ENCODE measurements around the gene AFM.

Gene AFM

DNA sequence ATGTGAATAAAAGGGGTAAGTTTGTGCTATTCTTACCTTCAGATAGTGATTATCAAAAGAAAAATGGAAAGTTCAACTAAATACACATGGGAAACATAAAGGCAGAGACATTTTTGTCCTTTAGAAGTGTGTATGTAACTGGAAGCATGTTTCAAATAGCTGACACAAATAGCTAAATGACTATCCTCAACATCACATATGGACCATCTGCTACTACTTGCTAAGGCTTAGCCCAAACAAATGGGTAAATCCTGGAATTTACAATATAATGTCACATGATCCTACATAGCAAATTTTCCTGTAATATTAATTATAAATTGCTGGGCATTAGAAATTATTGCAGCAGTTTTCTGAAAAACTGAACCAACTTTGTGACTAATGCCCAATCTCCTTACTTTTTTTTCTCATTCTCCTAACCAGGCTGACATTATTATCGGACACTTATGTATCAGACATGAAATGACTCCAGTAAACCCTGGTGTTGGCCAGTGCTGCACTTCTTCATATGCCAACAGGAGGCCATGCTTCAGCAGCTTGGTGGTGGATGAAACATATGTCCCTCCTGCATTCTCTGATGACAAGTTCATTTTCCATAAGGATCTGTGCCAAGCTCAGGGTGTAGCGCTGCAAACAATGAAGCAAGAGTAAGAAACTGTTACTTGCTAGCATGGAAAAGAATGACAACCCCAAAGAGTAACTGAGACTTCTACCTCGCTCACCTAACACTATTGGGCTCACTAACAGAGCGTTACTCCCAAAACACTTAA, 29.4 kb upstream of the AFM start:
- DNase-seq = no peak

DNA sequence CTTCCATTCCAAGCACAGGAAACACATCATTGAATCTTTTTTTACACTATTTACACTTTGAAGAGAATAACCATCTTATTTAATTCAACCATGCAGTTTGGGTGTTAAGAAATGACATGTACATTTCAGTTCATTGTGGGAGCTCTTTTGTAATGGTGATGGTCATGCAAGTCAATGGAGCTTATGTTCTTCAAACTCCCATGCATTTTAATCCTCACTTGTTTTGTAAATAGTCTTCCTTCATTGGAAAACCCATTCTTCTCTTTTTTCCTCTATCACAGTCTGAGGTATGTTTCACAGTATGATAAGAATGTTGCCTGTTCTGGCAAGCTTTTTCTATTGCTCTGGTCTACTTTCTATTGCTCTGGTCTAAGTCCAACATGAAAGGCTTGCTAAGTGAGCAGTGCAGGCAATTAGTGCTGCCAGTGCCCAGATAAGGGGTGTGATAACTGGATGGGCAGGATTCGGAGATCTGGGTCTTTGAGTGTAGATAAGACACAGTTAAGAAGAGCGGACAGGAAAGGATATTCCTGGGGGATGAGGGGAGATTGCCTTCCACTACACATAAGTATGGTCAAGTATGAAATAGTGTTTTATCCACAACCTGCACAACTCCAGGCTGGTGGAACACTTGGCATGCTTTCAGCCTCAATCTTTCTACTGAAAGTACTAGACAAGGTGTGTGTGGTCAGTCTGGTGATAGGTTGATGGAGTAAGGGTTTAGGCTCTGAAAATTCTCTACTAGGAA, 28.4 kb upstream of the AFM start:
- DNase-seq = no peak

DNA sequence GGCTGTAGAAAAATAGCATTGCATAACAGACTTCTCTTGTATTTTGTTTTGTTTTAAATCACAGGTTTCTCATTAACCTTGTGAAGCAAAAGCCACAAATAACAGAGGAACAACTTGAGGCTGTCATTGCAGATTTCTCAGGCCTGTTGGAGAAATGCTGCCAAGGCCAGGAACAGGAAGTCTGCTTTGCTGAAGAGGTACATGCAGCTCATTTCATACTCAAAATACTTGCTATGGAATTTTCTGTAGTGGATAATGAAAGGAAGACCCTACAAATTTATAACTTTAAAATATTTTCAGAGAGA, 27.9 kb upstream of the AFM start:
- DNase-seq = no peak

DNA sequence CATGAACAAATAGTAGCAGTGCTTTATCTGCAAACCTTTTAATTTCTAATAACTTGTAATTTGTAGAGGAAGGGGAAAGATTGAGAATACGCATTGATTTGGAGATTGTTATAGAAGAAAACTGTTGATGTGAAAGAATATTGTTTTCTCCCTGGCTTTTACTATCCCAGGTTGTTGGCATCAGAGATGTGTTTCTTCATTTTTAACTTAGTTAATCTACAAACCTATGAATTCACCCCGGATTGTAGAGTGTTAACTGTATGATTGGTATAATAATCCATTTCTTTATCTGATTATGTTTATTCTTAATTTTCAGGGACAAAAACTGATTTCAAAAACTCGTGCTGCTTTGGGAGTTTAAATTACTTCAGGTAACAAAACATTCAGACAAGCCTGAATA, 26.6 kb upstream of the AFM start:
- DNase-seq = no peak

DNA sequence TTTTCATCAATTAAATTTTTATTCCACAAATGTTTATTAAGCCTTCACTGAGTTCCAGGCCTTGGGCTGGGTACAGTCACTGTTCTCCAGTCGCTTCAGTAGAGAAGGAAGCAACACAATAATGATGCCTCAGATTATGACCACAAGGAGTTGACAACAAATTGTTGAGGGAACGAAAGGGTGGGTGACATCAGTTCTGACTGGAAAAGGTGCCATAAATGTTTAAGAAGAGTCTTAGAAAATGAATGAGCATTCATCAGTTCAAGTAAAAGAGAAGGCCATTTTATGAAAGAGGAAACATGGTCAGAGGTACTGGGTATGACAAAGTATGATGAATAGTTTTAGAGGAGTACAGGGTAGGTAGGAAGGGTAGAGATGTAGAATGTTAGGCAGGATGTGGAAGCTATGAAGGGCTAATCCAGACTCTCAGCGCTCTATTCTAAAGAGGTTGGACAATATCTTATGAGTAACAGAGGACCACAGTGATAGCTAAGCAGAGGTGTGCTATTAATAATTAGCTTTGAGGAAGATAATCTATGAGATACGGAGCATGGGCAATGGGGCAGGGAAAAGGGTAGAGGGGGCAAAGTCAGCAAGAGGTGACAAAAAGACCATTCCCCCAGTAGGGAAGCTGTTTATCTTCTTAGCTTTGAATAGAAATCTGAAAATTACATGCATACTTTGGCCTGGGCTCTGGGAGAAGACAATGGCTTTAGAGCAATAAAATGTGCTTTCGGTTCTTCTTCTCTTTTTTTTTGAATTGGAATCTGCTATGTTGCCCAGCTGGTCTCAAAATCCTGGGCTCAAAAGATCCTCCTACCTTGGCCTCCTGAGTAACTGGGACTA, 25.1 kb upstream of the AFM start:
- DNase-seq = no peak

DNA sequence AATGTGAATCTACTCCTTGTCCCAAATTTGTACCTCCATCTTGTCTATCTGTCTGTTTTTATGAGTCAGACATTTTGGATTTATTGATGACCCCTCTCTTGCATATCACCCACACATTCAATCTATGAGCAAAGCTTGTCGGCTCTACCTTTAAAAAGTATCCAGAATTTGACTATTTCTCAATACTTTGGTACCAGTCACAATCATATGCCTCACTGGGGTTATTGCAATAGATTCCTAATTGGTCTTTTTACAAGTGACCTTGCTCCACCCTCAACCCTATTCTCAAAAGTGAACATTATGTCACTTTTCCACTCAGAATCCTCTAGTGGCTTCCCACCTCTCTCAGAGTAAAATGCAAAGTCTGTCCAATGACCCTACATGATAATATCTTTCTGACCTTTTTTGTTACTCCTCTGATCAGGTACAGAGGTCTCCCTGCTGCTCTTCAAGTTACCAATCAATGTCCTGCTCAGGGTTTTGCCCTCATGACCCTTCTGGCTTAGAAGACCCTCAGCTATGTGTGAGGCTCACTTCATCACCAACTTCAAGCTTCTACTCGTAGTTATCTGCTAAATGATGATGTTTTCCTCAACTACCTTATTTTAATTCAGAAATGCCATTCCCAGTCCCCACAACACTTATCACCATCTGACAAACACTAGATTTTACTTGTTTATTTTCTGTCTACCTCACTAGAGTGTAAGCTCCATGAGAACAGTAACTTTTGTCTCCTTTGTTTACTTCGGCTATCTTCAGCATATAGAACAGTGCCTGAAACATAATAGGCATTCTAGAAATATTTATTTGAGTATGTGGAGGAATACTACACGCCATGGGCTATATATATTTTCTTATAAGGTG, 23.1 kb upstream of the AFM start:
- no peak for DNase-seq

DNA sequence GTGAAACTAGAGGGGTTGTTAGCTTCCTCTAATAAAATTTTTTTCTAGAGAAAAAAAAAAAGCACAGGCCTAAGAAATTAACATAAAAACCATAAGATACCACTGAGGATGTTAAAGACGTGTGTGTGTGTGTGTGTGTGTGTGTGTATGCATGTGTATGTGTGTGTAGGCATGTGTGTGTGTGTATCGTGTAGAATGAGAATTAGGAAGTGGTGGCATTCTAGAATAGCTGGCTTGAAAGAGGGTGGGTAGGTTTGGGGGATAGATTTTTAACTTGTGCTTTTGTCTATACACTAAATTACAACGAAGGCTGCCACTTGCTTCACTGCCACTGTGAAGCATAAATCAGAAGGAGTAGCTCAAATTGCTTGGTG, 22.5 kb upstream of the AFM start:
- DNase-seq = no peak

DNA sequence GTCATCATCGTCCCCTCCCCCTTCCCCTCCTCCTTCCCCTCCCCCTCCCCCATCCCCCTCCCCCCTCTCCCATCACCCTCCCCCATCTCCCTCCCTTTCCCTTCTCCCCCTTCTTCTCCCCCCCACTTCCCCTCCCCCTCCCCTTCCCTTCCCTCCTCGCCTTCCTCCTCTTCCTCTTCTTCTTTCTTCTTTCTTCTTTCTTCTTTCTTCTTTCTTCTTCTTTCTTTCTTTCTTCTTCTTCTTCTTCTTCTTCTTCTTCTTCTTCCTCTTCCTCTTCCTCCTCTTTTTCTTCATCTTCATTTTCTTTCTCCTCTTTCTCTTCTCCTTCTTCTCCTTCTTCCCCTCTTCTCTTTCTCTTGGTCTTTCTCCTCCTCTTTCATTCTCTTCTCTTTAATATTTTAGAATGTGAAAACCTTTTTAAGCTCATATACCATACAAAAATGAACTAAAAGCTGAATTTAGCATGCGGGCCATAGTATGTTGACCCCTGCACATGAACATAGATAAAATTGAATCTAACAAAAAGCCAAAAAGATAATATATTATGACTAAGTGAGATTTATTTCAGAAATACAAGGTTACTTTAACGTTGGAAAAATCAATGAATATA, 20.5 kb upstream of the AFM start:
- DNase-seq = no peak

DNA sequence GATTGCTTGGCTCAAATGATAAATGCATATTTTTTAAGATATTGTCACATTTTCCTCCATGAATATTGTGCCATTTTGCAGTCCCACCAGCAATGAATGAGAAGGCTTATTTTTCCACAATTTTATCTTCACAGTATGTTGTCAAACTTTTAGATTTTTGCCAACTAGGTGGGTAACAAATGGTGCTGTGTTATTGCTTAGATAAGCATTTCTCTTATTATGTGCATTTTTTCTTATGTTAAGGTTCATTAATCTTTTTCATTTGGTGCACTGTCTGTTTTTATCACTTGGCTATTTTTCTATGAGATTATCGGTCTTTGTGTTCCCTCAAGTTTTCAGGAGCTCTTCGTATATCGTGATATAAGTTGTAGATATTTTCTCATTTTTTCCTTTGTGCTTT, 13.4 kb upstream of the AFM start:
- no peak for DNase-seq

DNA sequence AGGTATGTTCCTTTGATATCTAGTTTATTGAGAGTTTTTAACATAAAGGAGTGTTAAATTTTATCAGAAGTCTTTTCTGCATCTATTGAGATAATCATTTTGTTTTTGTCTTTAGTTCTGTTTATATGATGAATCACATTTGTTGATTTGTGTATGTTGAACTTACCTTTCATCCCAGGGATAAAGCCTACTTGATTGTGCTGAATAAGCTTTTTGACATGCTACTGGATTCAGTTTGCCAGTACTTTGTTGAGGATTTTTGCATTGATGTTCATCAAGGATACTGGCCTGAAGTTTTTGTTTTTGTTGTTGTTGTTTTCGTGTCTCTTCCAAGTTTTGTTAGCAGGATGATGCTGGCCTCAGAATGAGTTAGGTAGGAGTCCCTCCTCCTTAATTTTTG, 10.8 kb upstream of the AFM start:
- DNase-seq = no peak

DNA sequence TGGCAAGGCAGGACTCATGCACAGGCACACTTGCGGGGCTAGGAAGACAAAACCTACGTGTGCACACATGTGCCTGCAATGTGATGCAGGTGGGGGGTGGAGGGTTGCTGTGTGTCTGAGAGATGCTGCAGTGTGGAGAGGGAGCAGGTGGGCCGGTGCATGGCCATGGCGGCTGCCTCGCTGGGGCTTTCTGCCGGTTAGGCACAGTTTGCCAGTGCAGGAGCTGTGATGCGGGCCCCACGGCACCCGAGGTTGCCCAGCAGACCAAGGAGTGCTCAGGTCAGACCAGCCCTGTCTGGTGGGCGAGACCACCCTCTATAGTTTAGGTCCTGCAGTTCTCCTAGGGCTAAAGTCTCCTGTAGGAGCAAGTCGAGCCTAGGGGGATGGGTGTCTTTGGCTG, 4.4 kb upstream of the AFM start:
- DNase-seq = no peak

DNA sequence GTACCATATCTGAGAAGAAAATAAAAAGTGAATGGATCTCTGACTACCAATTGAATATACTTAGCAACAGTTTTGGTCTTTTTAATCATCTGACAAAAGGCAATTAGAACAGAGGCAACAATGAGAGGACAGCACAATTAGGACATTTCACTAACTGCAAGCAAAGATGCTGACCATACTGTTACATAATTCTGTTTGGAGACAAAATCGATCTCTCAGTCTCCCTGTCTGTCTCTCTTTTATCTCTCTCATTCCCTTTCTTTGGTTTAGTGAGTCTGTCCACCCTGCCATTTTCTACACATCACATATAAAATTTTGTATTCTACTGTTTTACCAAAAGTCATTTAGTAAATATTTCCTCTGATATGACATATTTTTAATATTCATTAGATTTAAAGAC, 2.2 kb upstream of the AFM start:
- DNase-seq = no peak

DNA sequence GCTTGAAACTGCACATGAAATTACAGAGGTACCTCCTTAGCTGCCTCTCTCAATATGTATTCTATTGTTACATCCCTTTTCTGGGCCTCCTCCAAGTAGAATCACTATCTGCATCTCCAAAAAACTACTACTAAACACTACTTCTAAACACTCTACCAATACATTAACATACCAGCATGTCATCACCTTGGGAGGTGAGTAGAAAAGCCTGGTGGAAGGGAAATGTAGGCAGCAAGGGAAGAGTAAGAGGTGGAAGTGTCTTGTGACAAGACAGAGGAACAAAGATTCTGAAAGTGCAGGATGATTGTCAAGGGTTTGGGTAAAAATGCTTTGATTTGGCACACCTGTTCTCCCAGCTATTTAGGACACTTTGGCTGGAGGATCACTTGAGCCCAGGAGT, 3.5 kb downstream of the AFM start:
- DNase-seq = no peak

DNA sequence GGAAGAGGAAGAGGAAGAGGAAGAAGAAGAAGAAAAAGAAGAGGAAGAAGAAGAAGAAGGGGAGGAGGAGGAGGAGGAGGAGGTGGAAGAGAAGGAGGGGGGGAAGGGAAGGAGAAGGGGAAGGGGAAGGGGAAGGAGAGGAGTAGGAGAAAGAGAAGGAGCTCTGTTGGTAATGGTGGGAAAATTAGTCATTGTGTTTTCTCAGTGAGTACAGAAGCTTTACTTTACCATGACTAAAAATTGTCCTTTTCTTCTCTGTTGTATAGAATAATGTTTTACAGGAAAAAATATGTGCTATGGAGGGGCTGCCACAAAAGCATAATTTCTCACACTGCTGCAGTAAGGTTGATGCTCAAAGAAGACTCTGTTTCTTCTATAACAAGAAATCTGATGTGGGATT, 4.1 kb downstream of the AFM start:
- DNase-seq = no peak

DNA sequence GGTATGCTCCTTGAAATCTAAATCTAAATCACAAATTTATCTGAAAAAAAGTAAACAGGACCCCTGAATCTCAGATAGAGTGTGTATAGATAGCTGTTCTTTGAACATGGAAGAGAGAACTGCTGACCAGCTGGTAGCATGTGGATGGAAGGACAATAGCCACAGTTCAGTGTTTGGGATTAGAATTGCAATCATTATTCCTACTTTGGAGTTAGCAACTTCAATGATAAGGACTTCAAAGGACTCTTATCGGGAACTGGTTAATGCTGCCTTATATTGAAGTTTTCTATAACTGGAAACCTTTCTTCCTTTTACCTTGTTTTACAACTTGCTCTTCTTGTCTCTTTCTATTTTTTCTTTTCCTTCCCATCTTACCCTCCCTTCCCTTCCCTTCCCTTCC, 5.0 kb downstream of the AFM start:
- no peak for DNase-seq

DNA sequence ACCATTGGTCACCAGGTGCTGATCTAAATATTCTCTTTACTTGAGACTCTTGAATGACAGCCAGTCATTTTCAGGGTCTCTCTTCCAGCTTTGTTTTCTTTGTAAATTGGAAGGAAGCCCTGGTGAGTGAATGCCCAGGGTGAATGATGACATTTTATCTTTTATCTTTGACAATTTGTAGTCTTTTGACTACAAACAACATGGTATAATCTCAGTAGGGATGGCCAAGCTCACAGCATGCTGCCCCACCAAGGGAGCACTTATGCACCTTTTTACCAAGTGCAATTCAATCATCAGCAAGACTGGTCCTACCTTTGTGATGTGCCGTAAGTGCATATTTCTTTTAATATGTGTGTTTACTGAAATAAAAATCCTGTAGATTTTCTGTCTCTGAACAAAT, 5.7 kb downstream of the AFM start:
- no peak for DNase-seq

DNA sequence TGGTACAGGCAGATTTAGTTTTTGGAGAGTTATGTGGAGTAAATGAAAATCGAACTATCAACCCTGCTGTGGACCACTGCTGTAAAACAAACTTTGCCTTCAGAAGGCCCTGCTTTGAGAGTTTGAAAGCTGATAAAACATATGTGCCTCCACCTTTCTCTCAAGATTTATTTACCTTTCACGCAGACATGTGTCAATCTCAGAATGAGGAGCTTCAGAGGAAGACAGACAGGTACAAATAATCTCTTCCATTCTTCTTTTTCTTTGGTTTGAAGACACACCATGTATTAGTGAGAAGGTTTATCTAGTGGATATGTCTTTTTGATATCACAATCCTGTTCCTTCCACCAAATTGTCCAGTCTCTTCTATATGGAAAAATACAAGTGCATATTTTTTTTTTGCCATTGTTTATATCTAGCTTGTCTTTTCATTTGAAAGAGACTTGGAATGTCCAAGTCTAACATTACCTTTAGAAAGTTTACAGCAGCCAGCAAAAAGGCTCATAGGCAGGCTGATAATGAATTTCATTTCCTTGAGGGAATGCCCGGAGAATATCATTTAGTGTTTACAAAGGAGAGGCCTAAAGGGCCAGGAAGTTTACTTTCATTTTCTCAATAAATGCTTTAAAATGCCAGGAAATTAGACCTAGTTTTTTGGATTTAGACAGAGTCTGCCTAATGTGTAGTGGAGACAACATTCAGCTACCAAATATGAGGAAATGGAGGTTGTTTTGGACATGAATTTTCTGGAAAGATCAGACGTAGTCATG, 18.6 kb downstream of the AFM start:
- no peak for DNase-seq

DNA sequence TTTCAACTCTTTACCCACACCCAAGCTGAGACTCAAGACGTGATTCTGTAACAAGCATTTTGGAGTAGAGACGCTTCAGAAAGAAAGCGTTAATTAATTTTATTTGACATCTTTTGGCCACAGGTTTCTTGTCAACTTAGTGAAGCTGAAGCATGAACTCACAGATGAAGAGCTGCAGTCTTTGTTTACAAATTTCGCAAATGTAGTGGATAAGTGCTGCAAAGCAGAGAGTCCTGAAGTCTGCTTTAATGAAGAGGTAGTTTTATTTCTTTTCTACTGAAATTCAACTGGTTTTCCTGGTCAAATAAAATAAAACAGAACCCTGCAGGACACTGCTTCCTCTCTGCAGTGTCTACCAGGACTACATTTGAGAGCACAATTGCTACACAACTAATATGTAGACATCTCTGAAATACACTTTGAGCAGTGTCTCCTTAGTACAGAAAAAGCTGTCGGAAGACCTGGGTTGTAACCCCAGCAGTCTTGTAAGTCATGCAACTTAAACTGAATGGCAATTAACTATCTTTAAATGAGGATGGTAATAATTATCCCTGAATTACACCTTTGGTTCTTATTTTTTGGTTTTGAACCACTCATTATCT, 20.2 kb downstream of the AFM start:
- no peak for DNase-seq

DNA sequence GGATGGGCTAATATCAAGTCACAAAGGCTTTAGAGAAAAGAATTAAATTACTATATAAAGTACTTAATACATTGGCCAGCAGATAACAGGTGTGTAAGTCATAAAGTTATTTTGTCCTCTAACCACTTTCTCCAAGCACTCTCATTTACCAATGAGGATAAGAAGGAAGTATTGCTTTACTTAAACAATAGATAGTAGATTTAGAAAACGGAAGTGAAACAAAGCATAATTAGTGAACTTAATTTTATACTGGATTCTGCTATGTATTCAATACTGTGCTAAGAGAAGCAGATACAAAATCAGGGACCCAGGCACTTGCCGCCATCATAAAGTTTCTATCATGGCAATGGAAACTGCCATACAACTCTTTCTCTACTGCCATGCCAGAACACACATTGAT, 24.0 kb downstream of the AFM start:
- DNase-seq = no peak

DNA sequence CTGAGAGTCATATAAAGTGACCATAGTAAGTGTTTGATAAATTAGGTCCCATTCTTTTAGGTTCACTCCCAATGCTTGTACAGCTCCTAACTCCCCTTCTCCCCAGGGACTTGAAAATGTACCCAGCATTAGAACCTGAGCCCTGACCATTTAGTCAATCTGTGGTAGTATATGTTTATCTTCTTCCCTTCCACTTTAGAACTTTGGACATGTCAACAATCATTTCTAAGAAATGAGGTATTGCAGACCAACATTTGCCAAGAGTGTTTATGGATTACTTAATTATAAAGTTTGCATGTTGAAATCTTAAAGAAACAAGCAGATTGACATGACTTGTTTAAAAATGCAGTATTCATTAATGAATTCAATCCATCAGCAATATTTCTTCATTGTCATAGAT, 26.0 kb downstream of the AFM start:
- DNase-seq = no peak

DNA sequence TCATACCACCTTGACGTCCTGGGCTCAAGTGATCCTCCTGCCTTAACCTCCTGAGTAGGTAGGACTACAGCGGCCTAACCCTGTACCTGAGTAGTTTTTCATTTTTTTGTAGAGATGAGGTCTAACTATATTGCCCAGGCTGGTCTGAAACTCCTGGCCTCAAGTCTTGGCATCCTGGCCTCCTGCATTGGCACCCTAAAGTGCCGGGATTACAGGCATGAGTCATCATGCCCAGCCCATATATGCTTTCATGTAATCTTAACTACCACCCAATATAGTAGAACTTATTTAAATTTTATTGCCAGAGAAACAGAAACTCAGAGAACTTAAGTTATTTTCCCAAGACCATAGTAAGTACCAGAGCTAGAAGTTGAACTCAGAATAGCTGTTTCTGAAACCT, 27.1 kb downstream of the AFM start:
- no peak for DNase-seq

DNA sequence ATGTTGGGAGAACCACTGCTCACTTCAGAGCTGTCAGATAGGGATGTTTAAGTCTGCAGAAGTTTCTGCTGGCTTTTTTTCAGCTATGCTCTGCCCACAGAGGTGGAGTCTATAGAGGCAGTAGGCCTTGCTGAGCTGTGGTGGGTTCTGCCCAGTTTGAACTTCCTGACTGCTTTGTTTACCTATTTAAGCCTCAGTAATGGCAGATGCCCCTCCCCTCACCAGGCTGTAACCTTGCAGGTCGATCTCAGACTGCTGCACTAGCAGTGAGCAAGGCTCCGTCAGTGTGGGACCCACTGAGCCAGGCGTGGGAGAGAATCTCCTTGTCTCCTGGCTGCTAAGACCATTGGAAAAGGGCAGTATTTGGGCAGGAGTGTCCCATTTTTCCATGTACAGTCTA, 36.8 kb downstream of the AFM start:
- DNase-seq = no peak
